Smooth muscle cell (in vitro differentiated cells): ENCODE data around the gene CLVS2. TPM values are rescaled to one million over a fixed set of nuclear protein-coding genes. Genes with fewer than 3 reads are reported as not detected.

Experiments used
- DNase-seq: peaks from one replicate; lab custom pipeline; 2025; ENCODE audit not compliant: unreplicated experiment; lab: John Stamatoyannopoulos, UW
- H2AFZ ChIP-seq: fragments of 200-600 bp; sonication (generic); 2 replicates; pipeline ENCODE4 v1.6.0; 2016; ENCODE audit warnings: antibody characterized with exemption, low read depth, mild to moderate bottlenecking
- H3F3A ChIP-seq: fragments of 200-600 bp; sonication (generic); 2 replicates; pipeline ENCODE4 v1.6.0; 2017; ENCODE audit warnings: antibody characterized with exemption, low read depth
- H3K27ac ChIP-seq: fragments of 200-600 bp; sonication (generic); 2 replicates; pipeline ENCODE4 v1.5.1; 2016; ENCODE audit warnings: low read depth, mild to moderate bottlenecking
- H3K27me3 ChIP-seq: fragments of 200-600 bp; sonication (generic); 2 replicates; pipeline ENCODE4 v1.6.1; 2016; ENCODE audit warnings: low read depth, mild to moderate bottlenecking
- H3K36me3 ChIP-seq: fragments of 200-600 bp; sonication (generic); 2 replicates; pipeline ENCODE4 v1.5.1; 2016; ENCODE audit warnings: low read depth
- H3K4me1 ChIP-seq: fragments of 200-600 bp; sonication (generic); 2 replicates; pipeline ENCODE4 v1.5.1; 2016; ENCODE audit warnings: low read depth
- H3K4me2 ChIP-seq: fragments of 200-600 bp; sonication (generic); 2 replicates; pipeline ENCODE4 v1.6.0; 2016; ENCODE audit warnings: mild to moderate bottlenecking
- H3K4me3 ChIP-seq: fragments of 200-600 bp; sonication (generic); 2 replicates; pipeline ENCODE4 v1.5.1; 2016; ENCODE audit warnings: mild to moderate bottlenecking
- H3K79me2 ChIP-seq: fragments of 200-600 bp; sonication (generic); 2 replicates; pipeline ENCODE4 v1.6.0; 2016; ENCODE audit warnings: low read depth, mild to moderate bottlenecking
- H3K9ac ChIP-seq: fragments of 200-600 bp; sonication (generic); 2 replicates; pipeline ENCODE4 v1.6.0; 2016; ENCODE audit warnings: low read depth
- H3K9me3 ChIP-seq: fragments of 200-600 bp; sonication (generic); replicated peaks from 2 replicates; pipeline ENCODE4 v1.5.1; 2016; ENCODE audit warnings: low read depth
- H4K20me1 ChIP-seq: fragments of 200-600 bp; sonication (generic); 2 replicates; pipeline ENCODE4 v1.6.0; 2016; ENCODE audit warnings: low read depth
- WGBS: methylation state at CpG from one replicate; pipeline ENCODE4 v1.1.7; 2016; ENCODE audit warnings: low lambda C conversion rate; 5-methylcytosine and 5-hydroxymethylcytosine counted together
- polyA plus RNA-seq: library from polyadenylated mRNA; unstranded; fragments of >200 nt; fragmentation: Nextera tagmentation; extraction: Ambion mirVana; gene quantifications from 2 replicates; pipeline ENCODE4 v1.2.1, GENCODE V29; 2016
- total RNA-seq: library from RNA; depleted of rRNA; stranded (reverse); fragments of >200 nt; gene quantifications from 2 replicates; pipeline ENCODE4 v1.2.3, GENCODE V29; 2014
- TF ChIP-seq, protein P1 (sequence below): fragments of 200-600 bp; sonication (generic); IDR thresholded peaks from 2 replicates; pipeline ENCODE4 v1.5.1; 2017; ENCODE audit warnings: borderline replicate concordance, mild to moderate bottlenecking, antibody characterized with exemption; ENCODE audit not compliant: insufficient read depth, poor library complexity, severe bottlenecking

CLVS2 gene
- total and polyA plus RNA-seq, 2 experiments from 2014 or later = not detected

DNA sequence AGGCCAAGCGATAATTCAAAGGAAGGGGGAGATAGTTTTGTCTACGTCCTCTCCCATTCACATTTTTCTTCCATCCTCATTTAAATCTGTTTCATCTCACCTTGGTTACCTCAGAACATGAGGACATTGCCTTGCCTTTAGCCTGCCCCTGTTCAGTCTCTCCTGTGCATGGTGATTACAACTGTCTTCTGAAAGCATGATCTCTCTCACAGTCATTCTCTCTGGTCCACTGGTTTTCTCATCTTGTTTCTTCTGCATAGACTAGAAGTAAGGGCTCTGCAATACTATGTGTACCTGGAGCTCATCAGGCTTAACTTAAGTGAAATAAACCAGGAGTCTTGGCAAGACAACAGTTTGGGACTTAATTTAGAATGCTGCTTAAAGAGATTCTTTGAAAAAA is 31.4 kb downstream of the CLVS2 start:
- H2AFZ ChIP-seq = no peak overlapping the region
- no peak overlapping the region for H3K27ac ChIP-seq
- no peak for DNase-seq
- H3K4me1 ChIP-seq = no peaks in the 10 kb centered on the region
- no peaks in the 10 kb centered on the region for H3K79me2 ChIP-seq
- no peaks in the 10 kb centered on the region for H3K36me3 ChIP-seq
- no peaks in the 10 kb centered on the region for H4K20me1 ChIP-seq
- H3F3A ChIP-seq = no peaks in the 10 kb centered on the region
- no peaks in the 10 kb centered on the region for H3K9me3 ChIP-seq
- H3K4me2 ChIP-seq = no peak overlapping the region
- TF ChIP-seq, protein P1, sequence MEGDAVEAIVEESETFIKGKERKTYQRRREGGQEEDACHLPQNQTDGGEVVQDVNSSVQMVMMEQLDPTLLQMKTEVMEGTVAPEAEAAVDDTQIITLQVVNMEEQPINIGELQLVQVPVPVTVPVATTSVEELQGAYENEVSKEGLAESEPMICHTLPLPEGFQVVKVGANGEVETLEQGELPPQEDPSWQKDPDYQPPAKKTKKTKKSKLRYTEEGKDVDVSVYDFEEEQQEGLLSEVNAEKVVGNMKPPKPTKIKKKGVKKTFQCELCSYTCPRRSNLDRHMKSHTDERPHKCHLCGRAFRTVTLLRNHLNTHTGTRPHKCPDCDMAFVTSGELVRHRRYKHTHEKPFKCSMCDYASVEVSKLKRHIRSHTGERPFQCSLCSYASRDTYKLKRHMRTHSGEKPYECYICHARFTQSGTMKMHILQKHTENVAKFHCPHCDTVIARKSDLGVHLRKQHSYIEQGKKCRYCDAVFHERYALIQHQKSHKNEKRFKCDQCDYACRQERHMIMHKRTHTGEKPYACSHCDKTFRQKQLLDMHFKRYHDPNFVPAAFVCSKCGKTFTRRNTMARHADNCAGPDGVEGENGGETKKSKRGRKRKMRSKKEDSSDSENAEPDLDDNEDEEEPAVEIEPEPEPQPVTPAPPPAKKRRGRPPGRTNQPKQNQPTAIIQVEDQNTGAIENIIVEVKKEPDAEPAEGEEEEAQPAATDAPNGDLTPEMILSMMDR = no peak
- no peak overlapping the region for H3K4me3 ChIP-seq
- peaks cover 18% of the 10 kb centered on the region for H3K27me3 ChIP-seq
- no peak overlapping the region for H3K9ac ChIP-seq
- WGBS = 88% methylated on average over 2 of the region's 2 CpGs

DNA sequence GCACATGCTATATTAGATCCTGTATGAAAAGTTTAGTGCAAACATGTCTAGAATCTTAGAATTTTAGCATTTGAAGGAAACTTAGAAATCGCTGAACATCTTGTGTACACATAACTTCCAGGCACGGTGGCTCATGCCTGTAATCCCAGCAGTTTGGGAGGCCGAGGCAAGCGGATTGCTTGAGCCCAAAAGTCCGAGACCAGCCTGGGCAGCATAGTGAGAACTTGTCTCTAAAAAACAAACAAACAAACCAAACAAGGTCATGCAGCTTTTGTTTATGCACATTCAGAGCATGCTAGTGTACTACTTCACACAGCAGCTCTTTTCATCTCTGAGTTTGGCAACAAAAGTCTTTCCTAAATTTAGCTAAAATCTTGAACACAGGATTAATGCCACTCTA is 32.2 kb downstream of the CLVS2 start:
- peaks cover 18% of the 10 kb centered on the region for H3K27me3 ChIP-seq
- no peak overlapping the region for H3K4me3 ChIP-seq

DNA sequence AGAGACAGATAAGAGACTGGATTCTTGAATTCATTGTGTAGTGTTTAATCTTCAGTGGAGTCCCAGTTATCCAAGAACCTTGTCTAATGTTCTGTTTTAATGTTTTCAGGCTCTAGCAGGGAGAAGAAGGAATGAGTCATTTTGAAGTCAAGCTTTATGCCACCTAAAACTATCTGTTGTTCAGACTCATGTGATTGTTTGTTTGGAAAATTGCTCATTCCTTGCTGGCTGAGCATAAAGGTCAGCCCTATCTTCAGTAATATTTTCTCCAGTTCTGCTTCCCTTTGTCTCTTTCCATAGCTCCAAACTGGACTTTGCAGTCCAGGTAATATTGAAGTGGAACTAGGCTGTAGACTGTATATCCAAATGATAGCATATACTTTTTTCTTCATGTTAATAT is 34.2 kb downstream of the CLVS2 start:
- TF ChIP-seq, protein P1 = no peak
- Histone ChIP-seq H3K27me3 (peaks cover 18% of the 10 kb centered on the region), H3K36me3 (no peaks in the 10 kb centered on the region), H3F3A (no peaks in the 10 kb centered on the region), H3K9ac (no peak overlapping the region), H3K4me3 (no peak overlapping the region), H4K20me1 (no peaks in the 10 kb centered on the region), H3K27ac (no peak overlapping the region), H2AFZ (no peak overlapping the region), H3K4me2 (no peak overlapping the region), H3K9me3 (no peaks in the 10 kb centered on the region), H3K4me1 (no peaks in the 10 kb centered on the region), H3K79me2 (no peaks in the 10 kb centered on the region)
- no peak for DNase-seq

More for the DNA sequence above, 32.2 kb downstream of the CLVS2 start:
- Histone ChIP-seq H3K36me3 (no peaks in the 10 kb centered on the region), H3K9me3 (no peaks in the 10 kb centered on the region), H3K9ac (no peak overlapping the region), H3K4me1 (no peaks in the 10 kb centered on the region), H4K20me1 (no peaks in the 10 kb centered on the region), H3K4me2 (no peak overlapping the region), H2AFZ (no peak overlapping the region), H3K27ac (no peak overlapping the region), H3F3A (no peaks in the 10 kb centered on the region), H3K79me2 (no peaks in the 10 kb centered on the region)
- 83% methylated on average over 5 of the region's 5 CpGs for WGBS
- DNase-seq = no peak
- TF ChIP-seq, protein P1 = no peak

DNA sequence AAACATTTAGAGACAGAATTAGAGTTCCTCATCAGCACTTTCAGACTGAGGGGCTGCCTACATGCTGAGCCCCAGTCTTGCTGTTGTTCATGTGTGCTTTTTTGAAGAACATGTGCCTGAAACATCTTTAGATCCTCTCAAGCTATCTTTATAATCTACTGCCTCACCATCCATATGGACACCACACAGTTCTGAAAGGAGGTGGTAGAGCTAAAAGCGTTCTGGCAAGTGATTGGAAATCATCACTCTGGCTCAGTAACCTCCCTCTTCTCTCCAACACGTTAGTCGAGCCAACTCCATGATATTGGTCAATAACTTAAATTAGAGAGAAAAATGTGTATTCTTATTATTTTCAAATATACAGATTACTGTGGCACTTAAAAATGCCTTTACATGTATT is 40.6 kb downstream of the CLVS2 start:
- no peak for DNase-seq
- H3F3A ChIP-seq = no peaks in the 10 kb centered on the region
- H3K4me3 ChIP-seq = no peak overlapping the region
- no peak overlapping the region for H3K27ac ChIP-seq
- no peaks in the 10 kb centered on the region for H3K4me1 ChIP-seq
- H2AFZ ChIP-seq = no peak overlapping the region
- H3K9ac ChIP-seq = no peak overlapping the region
- H3K4me2 ChIP-seq = no peak overlapping the region
- WGBS = 86% methylated on average over 3 of the region's 3 CpGs
- H3K79me2 ChIP-seq = no peaks in the 10 kb centered on the region
- no peaks in the 10 kb centered on the region for H3K36me3 ChIP-seq
- H3K9me3 ChIP-seq = no peaks in the 10 kb centered on the region
- H4K20me1 ChIP-seq = no peaks in the 10 kb centered on the region
- no peaks in the 10 kb centered on the region for H3K27me3 ChIP-seq
- TF ChIP-seq, protein P1 = no peak
